Measurements from ENCODE around the gene SLC16A10.
"Not testable (repeated sequence)": the region's sequence is repeated elsewhere in the genome, so short reads cannot be mapped to it uniquely, and the experiment has no call there.

SLC16A10 gene

DNA sequence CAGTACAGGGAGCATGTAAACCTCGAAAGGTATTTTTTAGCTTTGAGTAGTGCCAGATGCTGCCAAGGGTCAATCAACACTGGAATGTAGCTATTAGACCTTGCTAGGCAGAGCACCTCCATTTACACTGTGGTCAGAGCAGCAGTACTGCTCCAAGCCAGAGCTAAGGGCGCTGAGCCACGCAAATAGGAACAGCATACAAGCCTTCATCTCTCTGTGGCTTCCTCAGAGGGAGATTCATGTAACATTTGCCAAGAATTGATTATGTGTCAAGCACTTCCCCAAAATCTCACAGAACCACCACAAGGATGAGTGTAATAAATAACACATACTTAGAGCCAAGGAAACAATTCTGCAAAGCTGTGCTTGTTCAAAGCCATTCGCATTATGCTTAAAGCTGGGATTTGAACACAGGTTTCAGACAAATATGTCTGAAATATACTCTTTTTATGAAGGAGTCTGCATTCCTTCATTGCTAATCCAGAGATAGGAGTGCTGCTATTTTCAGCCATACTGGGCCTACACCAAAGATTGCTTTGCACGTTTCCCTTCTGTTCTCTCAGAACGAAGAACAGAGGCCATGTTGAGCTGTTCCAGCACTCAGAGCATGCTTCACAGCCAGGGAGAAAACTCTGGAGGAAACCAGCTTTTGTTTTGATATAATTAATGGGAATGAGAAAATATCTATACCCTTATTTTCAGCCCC is 97.7 kb downstream of the SLC16A10 start:
- FAIRE-seq = no peak
- DNase-seq (ENCODE audit: low spot score) = no peak

- DNase-seq (ENCODE audit: low spot score) (no peak), FAIRE-seq (no peak)
Observed at GRCh38 chr6:111185954-111186353, 98.7 kb downstream of the SLC16A10 start.

DNA sequence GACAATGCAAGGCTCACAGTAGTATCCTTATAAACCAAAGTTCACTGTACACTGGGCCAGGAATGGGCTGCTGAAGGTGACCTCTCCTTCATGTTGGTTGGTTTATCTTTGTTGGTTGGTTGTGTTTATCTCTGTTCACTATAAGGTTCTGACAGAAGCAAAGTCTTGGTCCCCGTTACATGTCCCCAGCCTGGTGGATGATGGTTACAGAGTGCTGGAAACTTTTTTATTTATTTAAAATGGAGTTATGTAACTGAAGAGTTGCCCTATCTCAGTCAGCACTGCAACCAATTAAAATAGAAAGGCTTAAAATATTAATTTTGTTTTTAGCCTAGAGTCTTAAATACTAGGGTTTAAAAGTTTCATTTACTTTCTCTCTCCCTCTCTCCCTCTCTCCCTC is 100.6 kb downstream of the SLC16A10 start:
- FAIRE-seq (no peak), DNase-seq (ENCODE audit: low spot score) (no peak)

- not testable (repeated sequence) for DNase-seq (ENCODE audit: low spot score); FAIRE-seq
Observed at GRCh38 chr6:111189666-111190210, 102.4 kb downstream of the SLC16A10 start.

DNA sequence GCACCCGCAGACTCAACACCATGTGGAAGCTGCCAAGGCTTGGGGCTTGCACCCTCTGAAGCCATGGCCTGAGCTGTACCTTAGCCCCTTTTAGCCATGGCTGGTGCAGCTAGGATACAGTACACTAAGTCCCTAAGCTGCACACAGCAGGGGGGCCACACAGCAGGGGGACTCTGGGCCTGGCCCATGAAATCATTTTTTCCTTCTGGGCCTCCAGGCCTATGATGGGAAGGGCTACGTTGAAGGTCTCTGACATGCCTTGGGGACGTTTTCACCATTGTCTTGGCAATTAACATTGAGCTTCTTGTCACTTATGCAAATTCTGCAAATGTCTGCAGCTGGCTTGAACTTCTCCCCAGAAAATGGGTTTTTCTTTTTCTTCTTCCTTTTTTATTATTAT is 103.3 kb downstream of the SLC16A10 start:
- FAIRE-seq (no peak), DNase-seq (ENCODE audit: low spot score) (no peak)

DNA sequence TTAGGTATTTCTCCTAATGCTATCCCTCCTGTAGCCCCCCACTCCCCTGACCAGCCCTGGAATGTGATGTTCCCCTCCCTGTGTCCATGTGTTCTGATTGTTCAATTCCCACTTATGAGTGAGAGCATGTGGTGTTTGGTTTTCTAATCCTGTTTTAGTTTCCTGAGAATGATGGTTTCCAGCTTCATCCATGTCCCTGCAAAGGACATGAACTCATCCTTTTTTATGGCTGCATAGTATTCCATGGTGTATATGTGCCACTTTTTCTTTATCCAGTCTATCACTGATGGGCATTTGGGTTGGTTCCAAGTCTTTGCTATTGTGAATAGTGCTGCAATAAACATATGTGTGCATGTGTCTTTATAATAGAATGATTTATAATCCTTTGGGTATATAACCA is 103.8 kb downstream of the SLC16A10 start:
- DNase-seq (ENCODE audit: low spot score); FAIRE-seq: not testable (repeated sequence)

DNA sequence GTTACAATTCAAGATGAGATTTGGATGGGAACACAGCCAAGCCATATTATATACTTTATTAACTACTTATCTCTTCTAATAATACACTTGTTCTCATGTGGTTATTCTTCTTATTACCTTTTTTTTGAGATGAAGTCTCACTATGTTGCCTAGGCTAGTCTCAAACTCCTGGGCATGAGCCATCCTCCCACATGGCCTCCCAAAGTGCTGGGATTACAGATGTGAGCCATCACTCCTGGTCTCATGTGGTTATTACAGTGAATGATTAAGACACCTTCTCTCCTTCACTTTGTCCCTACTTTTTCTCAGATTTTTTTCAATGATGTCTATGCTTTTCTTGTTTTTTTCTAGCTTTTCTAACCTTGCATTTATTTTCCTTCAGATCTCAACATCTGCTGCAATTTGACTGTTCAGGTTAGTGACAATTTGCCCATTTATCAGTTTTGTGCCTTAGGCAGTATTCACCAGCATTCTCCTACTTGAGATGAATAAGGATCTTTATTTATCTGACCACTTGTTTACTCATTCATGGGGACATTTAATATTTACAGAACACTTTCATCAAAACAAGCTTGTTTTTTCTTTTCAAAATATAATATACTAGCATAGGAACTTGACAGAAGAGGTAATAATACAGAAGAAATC is 105.7 kb downstream of the SLC16A10 start:
- FAIRE-seq (no peak), DNase-seq (ENCODE audit: low spot score) (no peak)

DNA sequence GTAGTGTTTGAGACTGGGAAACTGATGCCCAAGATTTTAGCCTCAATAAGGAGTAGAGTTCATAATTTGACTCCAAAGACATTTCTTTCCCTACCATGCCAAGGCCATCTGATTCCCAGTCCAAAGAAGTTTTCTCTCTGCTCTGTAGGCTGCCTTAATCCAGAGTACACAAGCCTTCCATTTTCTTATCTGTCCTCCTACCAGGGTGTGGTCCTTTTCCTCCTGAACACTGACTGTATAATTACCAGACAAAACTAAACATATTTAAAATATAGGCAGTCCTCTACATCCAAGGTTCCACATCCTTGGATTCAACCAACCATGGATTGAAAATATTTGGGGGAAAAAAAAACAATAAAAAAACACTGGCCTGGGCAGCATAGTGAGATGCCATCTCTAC is 108.4 kb downstream of the SLC16A10 start:
- FAIRE-seq (no peak), DNase-seq (ENCODE audit: low spot score) (no peak)

DNA sequence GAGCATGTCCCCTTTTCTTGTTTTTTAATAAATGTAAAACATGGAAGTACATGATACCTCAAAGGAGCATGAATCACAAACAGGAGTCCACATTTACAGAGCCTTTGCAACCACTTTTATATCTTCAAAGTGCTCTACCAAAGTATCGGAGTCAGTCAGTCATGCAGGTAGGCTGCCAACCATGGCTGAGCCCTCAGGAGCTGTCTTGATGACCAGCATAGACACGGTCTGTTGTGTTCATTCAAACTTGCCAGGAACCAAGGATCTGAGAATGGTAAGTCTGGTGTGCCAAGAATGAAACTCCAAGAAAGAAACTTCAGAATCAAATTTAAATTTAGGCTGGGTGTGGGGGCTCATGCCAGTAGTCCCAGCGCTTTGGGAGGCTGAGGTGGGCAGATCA is 111.5 kb downstream of the SLC16A10 start:
- DNase-seq (ENCODE audit: low spot score) = no peak
- no peak for FAIRE-seq

GRCh38 chr6:111199935-111200334 is 112.6 kb downstream of the SLC16A10 start:
- DNase-seq (ENCODE audit: low spot score) (no peak), FAIRE-seq (no peak)

DNA sequence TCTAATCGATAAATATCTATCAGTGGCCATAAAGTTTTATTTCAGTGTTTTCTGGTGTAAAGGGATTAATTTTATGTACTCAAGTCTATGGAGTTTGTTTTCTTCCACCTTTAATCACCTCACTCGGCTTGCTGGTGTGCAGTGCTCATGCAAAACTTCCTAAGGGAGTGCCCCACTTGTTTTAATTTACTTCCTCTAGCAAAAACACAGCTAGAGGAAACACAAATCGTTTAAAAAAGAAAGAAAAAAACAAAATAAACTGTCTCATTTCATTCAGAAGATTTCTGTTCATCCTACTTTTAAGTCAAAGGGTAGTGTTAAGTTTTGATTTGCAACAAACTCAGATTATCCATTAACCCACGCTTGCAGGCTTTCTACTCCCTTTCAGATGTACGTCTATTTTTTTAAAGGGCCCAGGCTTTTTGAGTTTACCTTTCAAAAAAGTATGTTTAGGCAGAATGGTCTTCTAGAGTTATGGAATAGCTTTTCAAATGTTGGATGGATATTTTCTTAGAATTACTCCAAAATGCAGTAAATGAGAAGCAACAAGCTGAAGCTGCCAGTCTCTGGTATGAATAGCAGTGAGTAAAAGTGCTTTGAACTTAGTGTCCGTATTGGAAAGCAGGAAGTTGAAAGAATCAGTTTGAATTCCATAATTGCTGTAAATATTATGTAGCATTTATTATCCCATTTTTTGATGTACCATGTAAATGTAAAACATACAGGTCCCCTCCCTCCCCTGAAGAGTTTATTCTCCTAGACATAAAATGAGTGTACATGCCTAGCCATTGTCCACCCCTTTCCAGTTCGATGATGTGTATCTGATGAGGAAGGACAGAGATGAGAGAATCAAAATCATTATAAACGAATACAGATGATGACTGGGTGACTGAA is 113.3 kb downstream of the SLC16A10 start:
- DNase-seq (ENCODE audit: low spot score) (no peak), FAIRE-seq (no peak)

DNA sequence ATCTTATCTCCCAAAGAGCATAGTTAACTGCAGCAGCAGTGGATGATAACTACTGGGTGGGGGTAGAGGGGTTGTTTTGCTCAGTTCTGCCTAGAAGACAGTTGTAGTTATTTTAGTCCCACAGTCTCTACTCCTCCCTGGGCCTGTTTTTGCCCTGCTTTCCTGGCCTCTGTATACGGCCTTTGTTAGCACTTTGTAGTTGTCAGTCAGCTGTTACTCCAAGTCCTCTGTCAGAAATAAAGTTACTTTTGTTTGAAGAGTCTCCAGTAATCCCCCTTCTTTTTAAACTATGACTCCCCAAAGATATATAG is 113.9 kb downstream of the SLC16A10 start:
- DNase-seq (ENCODE audit: low spot score) (no peak), FAIRE-seq (no peak)

DNA sequence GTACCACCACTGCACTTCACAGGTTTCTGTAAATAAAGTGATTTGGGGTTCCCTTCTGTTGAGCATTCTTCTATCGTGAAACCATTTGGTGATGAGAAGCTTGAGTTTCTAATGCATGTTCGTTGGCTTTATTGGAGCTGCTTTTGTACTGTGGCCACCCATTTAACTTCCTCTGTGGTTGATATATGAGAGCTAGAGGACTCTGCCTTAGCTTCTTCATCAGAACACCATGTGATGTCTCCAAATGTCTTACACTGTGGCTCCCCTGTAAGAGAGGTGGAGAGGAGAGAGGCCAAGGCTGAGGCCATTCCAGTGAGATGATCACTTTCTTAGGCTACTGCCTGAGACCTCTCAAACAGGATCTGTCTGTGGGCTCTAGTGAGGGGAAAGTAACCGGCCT is 114.5 kb downstream of the SLC16A10 start:
- DNase-seq (ENCODE audit: low spot score) (no peak), FAIRE-seq (no peak)

- not testable (repeated sequence) for FAIRE-seq; DNase-seq (ENCODE audit: low spot score)
Observed at GRCh38 chr6:111203539-111203938, 116.2 kb downstream of the SLC16A10 start.

DNA sequence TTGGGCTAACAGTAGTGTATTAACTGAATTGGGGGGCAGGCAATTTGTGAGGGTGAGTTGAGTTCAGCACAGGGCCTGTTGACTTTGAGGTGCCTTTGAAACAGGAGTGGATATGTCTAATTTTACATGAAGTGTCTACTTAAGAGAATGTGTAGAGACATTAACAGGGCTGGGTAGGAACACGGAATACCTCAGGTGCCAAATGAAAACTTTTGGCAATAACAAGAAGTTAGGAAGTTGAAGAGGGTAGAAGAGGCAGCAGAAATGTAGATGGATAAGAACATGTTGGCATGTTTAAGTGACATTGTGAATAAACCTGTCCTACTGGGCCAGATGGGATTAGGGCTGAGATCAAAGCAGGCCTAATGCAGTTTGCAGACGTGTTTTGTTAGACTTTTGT is 117.0 kb downstream of the SLC16A10 start:
- DNase-seq (ENCODE audit: low spot score) (no peak), FAIRE-seq (no peak)

DNA sequence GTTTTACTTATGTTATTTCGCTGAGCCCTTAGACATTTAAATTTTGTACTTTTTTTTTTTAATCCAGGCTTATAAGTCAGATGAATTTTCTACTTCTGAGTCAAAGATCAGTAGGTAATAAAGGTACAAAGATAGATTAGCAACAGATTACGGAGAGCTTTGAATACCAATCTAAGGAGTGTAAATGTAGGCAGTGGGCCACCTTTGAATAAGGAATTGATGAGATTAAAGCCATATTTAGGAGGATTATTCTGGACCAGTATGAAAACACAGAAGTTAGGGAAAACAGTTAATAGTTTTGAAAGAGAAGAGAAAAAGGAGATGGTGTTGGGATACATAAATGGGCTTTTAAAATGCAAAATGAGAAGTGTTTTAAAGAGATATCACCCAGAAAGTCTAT is 117.6 kb downstream of the SLC16A10 start:
- no peak for FAIRE-seq
- DNase-seq (ENCODE audit: low spot score) = no peak

DNA sequence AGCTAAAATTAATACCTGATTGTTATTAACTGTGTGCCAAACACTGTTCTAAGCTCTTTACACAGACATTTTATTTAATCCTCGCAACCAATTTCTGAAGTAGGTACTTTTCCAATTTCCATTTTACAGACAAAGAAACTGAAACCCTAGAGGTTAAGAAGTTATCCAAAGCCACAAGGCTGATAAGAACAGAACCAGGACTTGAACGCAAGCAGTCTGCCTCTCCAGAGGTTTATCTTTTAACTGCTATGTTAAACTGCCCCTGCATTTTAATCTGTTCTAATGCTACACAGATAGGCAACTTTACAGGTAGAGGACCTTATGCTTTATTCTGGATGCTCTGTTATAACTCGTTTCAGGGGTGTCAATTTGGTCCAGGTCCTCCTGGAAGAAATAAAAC is 118.2 kb downstream of the SLC16A10 start:
- DNase-seq (ENCODE audit: low spot score) (no peak), FAIRE-seq (no peak)

- DNase-seq (ENCODE audit: low spot score) = no peak
- no peak for FAIRE-seq
Observed at GRCh38 chr6:111207141-111207858, 120.0 kb downstream of the SLC16A10 start.

- FAIRE-seq (no peak), DNase-seq (ENCODE audit: low spot score) (no peak)
Observed at GRCh38 chr6:111208933-111209332, 121.6 kb downstream of the SLC16A10 start.

DNA sequence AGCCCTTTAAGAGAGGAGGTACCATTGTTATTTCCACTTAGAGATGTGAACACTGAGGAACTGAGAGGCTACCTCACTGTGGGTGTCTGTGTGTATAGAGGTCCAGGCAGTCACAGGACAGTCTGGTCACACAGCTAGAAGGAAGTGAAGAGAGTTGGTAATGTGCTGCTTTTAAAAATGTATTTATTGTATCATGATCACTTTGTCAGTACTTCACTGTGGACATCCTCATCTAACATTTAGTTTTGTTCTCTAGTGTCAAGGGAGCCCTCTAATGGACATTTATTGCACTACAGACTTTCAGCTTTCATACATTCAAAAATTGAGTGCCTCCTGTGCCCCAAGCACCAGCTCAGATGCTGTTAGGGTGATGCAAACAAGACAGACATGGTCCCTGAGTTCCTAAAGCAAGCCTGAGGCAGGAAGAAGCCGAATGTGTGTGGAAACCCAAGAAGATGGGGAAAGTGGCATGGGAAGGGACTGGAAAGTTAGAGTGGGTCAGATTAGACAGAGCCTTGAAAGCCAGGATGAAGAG is 123.0 kb downstream of the SLC16A10 start:
- FAIRE-seq (peak; percentile 36), DNase-seq (ENCODE audit: low spot score) (peak; percentile 40)

- no peak for DNase-seq (ENCODE audit: low spot score)
- FAIRE-seq = no peak
Observed at GRCh38 chr6:111211411-111212030, 124.2 kb downstream of the SLC16A10 start.

Data from RCC 7860 (cell line).